Iris pigment epithelial cell (primary cell): ENCODE measurements around the gene ERCC2.
"Not testable (repeated sequence)": the region's sequence is repeated elsewhere in the genome, so short reads cannot be mapped to it uniquely, and the experiment has no call there.

Experiments used
- DNase-seq: peaks from one replicate; pipeline ENCODE4 v3.0.0-alpha.2; 2011; ENCODE audit warnings: low read depth

ERCC2 gene

DNA sequence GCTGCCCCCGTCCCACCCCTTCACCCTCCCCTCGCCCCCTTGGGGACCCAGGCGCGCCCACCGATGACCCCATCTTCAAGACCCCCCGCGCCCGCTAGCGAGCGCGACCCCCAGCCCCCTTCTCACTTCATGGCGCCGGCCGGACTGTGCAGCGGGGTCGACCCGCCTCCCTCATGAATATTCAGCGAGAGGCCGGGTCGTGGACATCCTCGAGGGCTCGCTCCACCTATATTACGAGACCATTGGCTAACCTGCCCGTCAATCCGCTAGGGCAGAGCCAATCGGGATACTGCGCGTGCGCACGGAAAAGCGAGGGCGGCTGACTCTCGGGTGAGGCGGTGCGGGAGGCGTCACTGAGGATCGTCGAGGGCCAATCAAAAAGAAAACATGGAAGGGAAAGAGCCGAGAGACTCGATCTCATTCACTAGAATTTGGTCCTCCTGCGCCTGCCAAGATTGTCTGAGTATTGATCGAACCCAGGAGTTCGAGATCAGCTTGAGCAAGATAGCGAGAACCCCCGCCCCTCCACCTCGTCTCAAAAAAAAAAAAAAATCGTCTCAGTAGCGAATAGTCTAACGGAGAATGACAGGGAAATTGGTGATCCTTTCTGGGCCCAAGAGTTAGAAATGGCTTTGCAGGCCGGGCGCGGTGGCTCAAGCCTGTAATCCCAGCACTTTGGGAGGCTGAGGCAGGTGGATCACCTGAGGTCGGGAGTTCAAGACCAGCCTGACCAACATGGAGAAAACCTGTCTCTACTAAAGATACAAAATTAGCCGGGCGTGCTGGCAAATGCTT is at the start of gene ERCC2:
Gene ERCC2 (minus strand): TSS at position 164 of the 795 bp plus-strand sequence. CDS start 33 bp downstream, at position 131.
- peak; percentile 99 for DNase-seq

GRCh38 chr19:45419895-45420294 is 49.5 kb upstream of the ERCC2 start:
- DNase-seq: no peak

GRCh38 chr19:45419396-45419795 is 49.0 kb upstream of the ERCC2 start:
- DNase-seq: no peak

DNA sequence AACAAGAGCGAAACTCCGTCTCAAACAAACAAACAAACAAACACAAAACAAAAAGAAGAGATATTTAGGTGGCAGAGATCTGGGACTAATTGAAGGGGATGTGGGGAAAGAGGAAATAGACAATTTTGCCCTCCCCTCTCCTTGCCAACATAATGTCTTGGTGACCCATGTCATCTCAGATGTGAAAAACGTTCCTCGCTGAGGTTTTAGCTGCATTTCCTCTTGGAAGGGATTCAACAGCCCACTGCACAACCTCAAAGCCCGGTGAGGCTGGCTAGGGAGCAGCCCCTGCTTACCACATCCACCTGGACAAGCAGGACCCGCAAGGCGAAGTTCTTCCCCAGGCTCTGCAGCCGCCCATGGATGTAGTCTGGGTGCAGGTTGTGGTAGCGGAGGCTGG is 48.4 kb upstream of the ERCC2 start:
- no peak for DNase-seq

- no peak for DNase-seq
Measured at GRCh38 chr19:45417151-45417550, 46.8 kb upstream of the ERCC2 start.

- DNase-seq: no peak
Measured at GRCh38 chr19:45414468-45414867, 44.1 kb upstream of the ERCC2 start.

GRCh38 chr19:45413497-45413896 is 43.1 kb upstream of the ERCC2 start:
- peak; percentile 81 for DNase-seq

GRCh38 chr19:45410330-45410729 is 40.0 kb upstream of the ERCC2 start:
- DNase-seq: not testable (repeated sequence)

DNA sequence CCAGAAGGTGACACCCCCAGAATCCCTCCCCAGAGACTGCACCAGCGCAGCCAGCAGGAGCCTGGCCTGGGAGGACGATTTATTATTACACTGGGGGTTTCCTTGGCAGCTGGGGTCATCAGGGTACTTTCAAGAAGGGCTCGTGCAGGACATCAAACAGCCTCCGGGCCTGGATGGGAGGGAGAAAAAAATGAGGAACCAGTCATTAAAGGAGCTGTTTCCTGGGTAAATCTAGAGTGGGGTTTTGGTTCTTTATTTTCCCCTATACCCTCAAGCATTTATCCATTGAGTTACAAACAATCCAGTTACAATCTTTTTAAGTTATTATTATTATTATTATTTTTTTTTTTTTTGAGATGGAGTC is 39.2 kb upstream of the ERCC2 start:
- no peak for DNase-seq

DNA sequence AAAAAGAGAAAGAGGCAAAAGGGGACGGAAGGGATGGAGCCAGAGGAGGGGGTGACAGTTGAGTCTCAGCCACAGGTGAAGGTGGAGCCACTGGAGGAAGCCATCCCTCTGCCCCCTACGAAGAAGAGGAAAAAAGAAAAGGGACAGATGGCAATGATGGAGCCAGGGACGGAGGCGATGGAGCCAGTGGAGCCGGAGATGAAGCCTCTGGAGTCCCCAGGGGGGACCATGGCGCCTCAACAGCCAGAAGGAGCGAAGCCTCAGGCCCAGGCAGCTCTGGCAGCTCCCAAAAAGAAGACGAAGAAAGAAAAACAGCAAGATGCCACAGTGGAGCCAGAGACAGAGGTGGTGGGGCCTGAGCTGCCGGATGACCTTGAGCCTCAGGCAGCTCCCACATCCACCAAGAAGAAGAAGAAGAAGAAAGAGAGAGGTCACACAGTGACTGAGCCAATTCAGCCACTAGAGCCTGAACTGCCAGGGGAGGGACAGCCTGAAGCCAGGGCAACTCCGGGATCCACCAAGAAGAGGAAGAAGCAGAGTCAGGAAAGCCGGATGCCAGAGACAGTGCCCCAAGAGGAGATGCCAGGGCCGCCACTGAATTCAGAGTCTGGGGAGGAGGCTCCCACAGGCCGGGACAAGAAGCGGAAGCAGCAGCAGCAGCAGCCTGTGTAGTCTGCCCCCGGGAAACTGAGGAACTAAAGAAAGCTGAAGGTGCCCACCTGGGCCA is 38.6 kb upstream of the ERCC2 start:
- no peak for DNase-seq

DNA sequence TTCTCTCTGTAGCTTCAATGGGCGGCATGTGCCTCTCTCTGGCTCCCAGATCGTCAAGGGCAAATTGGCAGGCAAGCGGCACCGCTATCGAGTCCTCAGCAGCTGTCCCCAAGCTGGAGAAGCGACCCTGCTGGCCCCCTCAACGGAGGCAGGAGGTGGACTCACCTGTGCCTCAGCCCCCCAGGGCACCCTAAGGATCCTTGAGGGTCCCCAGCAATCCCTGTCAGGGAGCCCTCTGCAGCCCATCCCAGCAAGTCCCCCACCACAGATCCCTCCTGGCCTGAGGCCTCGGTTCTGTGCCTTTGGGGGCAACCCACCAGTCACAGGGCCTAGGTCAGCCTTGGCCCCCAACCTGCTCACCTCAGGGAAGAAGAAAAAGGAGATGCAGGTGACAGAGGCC is 37.7 kb upstream of the ERCC2 start:
- no peak for DNase-seq

DNA sequence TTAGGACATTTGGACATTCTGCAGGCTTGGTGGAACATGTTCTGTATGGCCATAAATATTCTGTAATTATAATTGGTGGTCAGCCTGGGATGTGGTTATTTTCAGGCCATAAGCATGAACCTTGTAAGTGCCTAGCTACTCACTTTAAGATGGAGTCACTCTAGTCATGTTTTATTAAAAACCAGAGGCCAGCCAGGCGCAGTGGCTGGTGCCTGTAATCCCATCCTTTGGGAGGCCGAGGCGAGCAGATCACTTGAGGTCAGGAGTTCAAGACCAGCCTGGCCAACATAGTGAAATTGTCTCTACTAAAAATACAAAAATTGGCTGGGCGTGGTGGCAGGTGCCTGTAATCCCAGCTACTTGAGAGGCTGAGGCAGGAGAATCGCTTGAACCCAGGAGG is 37.2 kb upstream of the ERCC2 start:
- not testable (repeated sequence) for DNase-seq

DNA sequence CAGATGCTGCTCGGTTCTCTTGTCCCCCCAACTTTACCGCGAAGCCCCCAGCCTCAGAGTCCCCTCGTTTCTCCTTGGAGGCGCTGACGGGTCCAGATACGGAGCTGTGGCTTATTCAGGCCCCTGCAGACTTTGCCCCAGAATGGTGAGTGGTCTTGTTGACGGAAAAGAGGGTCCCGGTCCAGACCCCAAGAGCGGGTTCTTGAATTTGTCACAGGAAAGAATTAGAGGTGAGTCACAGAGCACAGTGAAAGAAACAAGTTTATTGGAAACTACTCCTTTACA is 36.7 kb upstream of the ERCC2 start:
- no peak for DNase-seq

GRCh38 chr19:45406226-45407090 is 36.1 kb upstream of the ERCC2 start, which contains the start of gene POLR1G:
Gene POLR1G, plus strand, starts transcription at chr19:45406644. Its CDS starts 53 bp downstream, at chr19:45406697.
- DNase-seq: peak; percentile 83

DNA sequence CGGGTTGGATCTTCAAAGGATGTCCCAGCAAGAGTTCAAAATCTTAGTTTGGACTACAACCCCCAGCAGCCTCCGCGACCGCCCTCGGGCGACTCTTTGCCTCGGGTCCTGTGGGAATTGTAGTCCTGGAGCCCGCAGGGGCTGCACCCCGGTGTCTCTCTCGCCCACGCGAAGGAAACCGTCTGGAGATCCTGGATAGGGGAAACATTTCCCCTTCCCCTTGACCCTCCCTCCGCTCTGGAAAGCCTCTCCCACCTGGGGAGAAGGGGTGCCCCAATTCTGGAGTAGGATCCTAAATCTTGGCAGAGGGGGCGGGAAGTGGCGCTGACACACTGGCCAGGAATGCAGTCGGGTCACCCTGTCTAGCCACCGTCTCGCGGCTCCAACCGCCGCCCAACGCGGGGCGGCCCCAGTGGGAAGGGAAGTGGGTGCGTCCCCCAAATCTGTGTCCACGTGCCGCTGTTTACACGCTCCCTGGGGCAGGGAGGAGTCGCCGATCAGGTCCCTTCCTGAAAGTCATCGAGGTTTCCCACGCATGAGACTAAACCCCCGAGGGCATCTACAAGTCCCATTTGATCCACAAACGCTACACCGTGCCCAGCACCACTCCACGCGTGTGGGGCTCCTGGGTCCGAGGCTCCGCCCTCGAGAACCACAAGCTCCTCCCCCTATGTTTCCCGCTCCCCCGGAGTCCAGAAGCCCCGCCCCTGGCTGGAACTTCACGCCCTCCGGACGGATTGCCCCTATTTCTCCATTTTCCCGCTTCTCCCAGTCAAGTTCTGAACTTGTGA is 35.3 kb upstream of the ERCC2 start:
- peak; percentile 90 for DNase-seq

GRCh38 chr19:45404557-45405434 is 34.4 kb upstream of the ERCC2 start, which contains the start of gene PPP1R13L:
Gene PPP1R13L, minus strand, starts transcription at chr19:45405069. Its CDS starts 6,751 bp downstream, at chr19:45398318.
- peak; percentile 76 for DNase-seq

DNA sequence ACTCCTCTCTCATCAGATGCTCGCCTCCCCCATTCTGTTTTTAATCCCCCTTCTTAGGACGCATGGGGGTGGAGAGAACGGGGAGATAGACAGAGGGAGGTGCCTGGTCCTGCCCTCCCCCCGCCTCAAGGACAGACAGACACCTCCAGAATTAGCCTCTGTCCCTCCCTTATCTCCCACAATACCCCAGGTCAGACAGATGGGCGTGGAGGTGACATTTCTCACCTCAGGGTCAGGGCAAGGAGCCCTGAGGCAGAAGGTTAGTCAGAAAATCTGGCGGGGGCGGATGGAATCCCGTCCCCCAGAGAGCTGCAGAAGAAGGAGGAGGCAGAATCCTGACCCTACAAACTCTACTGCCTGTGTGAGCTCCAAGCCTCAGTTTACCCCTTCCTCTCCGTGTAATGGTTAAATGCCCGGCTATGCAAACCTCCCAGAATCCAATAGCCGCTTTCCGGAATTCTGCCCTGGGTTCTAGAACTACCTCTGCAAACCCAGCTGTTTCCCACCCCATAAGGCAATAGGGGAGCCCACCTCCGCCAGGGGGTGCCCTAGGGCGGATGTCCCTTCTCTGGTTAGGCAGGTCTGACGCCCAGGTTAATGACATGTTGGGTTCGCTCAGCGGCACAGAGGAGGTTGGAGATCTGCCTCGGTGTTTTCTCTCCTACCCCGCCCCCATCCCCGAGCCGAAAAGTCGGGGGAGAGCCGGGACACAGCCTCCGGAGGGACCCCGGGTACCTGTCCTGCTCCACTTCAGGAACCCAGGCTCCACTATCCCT is 33.6 kb upstream of the ERCC2 start:
- no peak for DNase-seq

- no peak for DNase-seq
Measured at GRCh38 chr19:45403272-45403671, 32.9 kb upstream of the ERCC2 start.

DNA sequence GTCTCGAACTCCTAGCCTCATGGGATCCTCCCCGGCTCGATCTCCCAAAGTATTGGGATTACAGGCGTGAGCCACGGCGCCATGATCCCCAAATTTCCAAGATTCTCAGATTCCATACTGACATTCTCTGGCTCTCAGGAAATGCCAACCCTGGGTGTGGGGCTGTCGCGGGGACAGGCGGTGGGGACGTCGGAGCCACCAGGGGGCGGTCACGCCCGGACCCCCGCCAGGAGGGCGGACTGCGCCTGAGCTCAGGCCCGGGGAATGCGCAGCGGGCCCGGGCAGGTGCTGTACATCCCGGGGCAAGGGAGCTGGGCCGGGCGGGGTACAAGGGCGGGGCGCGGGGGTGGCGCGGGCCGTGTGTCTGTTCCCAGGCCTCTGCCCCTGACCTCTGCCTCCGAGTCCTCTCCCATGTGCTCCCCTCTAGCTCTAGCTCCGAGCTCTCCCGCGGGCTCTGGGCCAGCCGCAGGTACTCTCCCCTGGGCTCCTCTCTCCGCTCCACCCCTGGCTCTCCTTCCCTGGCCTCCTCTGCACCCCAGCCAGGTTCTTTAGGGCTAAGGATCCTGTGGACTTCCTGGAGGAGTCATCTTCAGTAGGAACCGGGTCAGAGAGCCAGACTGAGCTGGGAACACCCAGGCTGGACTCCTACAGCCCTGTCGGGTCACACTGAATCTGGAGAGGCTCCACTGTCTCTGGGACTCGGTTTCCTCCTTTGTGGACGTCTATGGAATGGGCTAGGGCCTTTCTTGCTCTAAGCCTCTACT is 32.1 kb upstream of the ERCC2 start:
- no peak for DNase-seq
